ENCODE measurements around the gene LDLRAD2. TPM values are rescaled to one million over a fixed set of nuclear protein-coding genes. Genes with fewer than 3 reads are reported as not detected.
A peak's percentile ranks its signal among the peaks of the same experiment; 100 is the strongest.

Gene LDLRAD2, protein sequence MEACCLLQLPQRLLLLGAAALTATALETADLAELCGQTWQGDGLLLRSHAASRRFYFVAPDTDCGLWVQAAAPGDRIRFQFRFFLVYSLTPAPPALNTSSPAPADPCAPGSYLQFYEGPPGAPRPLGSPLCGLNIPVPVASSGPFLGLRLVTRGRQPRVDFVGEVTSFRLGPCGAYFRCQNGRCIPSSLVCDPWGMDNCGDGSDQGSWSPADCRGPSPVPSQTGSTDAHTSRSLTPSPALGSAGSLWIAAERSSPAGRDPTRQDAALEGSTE
- under 1 TPM in 1 of 3 donors, not detected in 2; 0.33 TPM for total RNA-seq

DNA sequence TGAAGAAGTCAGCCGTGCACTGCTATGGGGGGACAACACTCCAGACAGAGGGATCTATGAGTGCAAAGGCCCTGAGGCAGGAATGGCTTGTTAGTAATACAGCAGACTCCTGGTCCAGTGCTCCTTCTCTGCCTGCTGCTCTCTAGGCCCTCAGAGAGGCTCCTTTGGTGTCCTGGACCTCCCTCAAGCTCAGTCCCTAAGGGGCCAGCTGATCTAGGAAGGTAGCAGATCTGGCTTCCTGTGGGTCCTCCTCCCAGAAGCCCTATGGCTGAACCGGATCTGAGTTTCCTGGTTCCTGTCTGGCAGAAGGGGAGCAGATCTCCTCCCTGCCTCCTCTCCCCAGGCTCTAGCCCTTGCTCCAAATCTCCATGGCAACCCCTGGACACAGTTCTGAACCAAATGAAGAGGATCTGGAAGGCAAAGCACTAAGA is at the start of gene LDLRAD2:
LDLRAD2 (plus strand) TSS at position 391 of the 431 bp plus-strand sequence. CDS start 187 bp downstream, outside the sequence.
- Histone ChIP-seq H3K27me3 (no peaks in the 10 kb centered on the region), H3K9me3 (no peaks in the 10 kb centered on the region), H3K27ac (no peak within 1 kb of the TSS), H3K4me1 (no peaks in the 10 kb centered on the region), H3K36me3 (no peaks in the 10 kb centered on the region), H3K4me3 (no peak within 1 kb of the TSS)
- intact Hi-C loops (cut with DNase I; ENCODE audit: low total_unique reads) = no loop called here
- TF ChIP-seq POLR2AphosphoS5 (IDR thresholded peaks at IDR 0.05) (no peak), POLR2A (IDR thresholded peaks at IDR 0.05) (no peak)
- TF ChIP-seq, protein P1, sequence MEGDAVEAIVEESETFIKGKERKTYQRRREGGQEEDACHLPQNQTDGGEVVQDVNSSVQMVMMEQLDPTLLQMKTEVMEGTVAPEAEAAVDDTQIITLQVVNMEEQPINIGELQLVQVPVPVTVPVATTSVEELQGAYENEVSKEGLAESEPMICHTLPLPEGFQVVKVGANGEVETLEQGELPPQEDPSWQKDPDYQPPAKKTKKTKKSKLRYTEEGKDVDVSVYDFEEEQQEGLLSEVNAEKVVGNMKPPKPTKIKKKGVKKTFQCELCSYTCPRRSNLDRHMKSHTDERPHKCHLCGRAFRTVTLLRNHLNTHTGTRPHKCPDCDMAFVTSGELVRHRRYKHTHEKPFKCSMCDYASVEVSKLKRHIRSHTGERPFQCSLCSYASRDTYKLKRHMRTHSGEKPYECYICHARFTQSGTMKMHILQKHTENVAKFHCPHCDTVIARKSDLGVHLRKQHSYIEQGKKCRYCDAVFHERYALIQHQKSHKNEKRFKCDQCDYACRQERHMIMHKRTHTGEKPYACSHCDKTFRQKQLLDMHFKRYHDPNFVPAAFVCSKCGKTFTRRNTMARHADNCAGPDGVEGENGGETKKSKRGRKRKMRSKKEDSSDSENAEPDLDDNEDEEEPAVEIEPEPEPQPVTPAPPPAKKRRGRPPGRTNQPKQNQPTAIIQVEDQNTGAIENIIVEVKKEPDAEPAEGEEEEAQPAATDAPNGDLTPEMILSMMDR (IDR thresholded peaks at IDR 0.05) = no peak
- DNase-seq (ENCODE audit: low spot score in 2 of 2) = no peak

DNA sequence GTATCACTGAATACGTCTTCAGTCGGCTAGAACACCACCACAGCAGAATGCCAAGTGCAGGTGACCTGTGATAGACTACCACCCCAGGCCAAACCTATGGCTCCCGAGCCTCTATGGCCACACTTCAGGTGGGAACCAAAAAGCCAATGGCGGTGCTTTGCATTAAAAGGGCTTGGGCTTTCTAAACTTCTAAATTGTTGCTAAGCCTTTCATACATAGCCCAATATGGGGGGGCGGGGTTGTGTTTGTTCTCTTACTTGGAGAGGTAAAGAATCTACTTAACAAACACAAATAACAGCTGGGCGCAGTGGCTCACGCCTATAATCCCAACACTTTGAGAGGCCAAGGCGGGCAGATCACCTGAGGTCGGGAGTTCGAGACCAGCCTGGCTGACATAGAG is 48.8 kb upstream of the LDLRAD2 start:
- Histone ChIP-seq H3K36me3 (no peaks in the 10 kb centered on the region), H3K27me3 (no peaks in the 10 kb centered on the region), H3K9me3 (no peaks in the 10 kb centered on the region), H3K4me1 (no peaks in the 10 kb centered on the region), H3K27ac (peak overlapping the region in 1 of 2 donors; percentile 50), H3K4me3 (no peak overlapping the region)
- no peak for DNase-seq (ENCODE audit: low spot score in 2 of 2)
- intact Hi-C loops (cut with DNase I; ENCODE audit: low total_unique reads) = no loop called here
- TF ChIP-seq, protein P1 (IDR thresholded peaks at IDR 0.05) = no peak
- TF ChIP-seq POLR2AphosphoS5 (IDR thresholded peaks at IDR 0.05) = no peak

- TF ChIP-seq, protein P1 (IDR thresholded peaks at IDR 0.05) = no peak
- TF ChIP-seq POLR2A (IDR thresholded peaks at IDR 0.05) = no peak
- no peak for TF ChIP-seq POLR2AphosphoS5 (IDR thresholded peaks at IDR 0.05)
- no peaks in the 10 kb centered on the region for H3K4me1 ChIP-seq
- H3K27ac ChIP-seq = peak overlapping the region in 1 of 2 donors; percentile 50
- no peaks in the 10 kb centered on the region for H3K9me3 ChIP-seq
- no peak overlapping the region for H3K4me3 ChIP-seq
- no peak for DNase-seq (ENCODE audit: low spot score in 2 of 2)
- no peaks in the 10 kb centered on the region for H3K36me3 ChIP-seq
- H3K27me3 ChIP-seq = no peaks in the 10 kb centered on the region
- intact Hi-C loops (cut with DNase I; ENCODE audit: low total_unique reads) = no loop called here
These were observed 48.2 kb upstream of the LDLRAD2 start for GRCh38 chr1:21763694-21764419.

- intact Hi-C loops (cut with DNase I; ENCODE audit: low total_unique reads) = no loop called here
These were observed 47.2 kb upstream of the LDLRAD2 start for GRCh38 chr1:21764615-21765423.

More at GRCh38 chr1:21764615-21765423, 47.2 kb upstream of the LDLRAD2 start:
- Histone ChIP-seq H3K4me3 (no peak overlapping the region), H3K4me1 (no peaks in the 10 kb centered on the region), H3K36me3 (no peaks in the 10 kb centered on the region), H3K27me3 (no peaks in the 10 kb centered on the region), H3K9me3 (no peaks in the 10 kb centered on the region), H3K27ac (peak overlapping the region; percentile 71 to 79)
- no peak for TF ChIP-seq POLR2AphosphoS5 (IDR thresholded peaks at IDR 0.05)
- TF ChIP-seq, protein P1 (IDR thresholded peaks at IDR 0.05) = no peak
- no peak for TF ChIP-seq POLR2A (IDR thresholded peaks at IDR 0.05)
- peak in 1 of 2 donors; percentile 57 for DNase-seq (ENCODE audit: low spot score in 2 of 2)
